Parathyroid adenoma (tissue), 2 donors: Measurements from ENCODE around the gene HLA-E.
"Not testable (repeated sequence)": the region's sequence is repeated elsewhere in the genome, so short reads cannot be mapped to it uniquely, and the experiment has no call there.

Source experiments
- H2AFZ ChIP-seq: fragments of 300-600 bp; sonication (generic); one replicate; pipeline ENCODE4 v1.7.0; 2017; ENCODE audit warnings: antibody characterized with exemption, mild to moderate bottlenecking
- H3K27ac ChIP-seq: fragments of 300-600 bp; sonication (generic); one replicate; pipeline ENCODE4 v1.7.0; 2017
- H3K27me3 ChIP-seq: fragments of 300-600 bp; sonication (generic); one replicate; pipeline ENCODE4 v1.7.0; 2017; ENCODE audit warnings: low read length; ENCODE audit not compliant: control insufficient read depth, insufficient read depth
- H3K36me3 ChIP-seq: fragments of 300-600 bp; sonication (generic); one replicate; pipeline ENCODE4 v1.7.0; 2017; ENCODE audit warnings: low read length; ENCODE audit not compliant: control insufficient read depth, insufficient read depth
- H3K4me1 ChIP-seq: fragments of 300-600 bp; sonication (generic); one replicate; pipeline ENCODE4 v1.7.0; 2017; ENCODE audit warnings: control low read depth
- H3K4me2 ChIP-seq: fragments of 300-600 bp; sonication (generic); one replicate; pipeline ENCODE4 v1.7.0; 2017; ENCODE audit warnings: low read length
- H3K4me3 ChIP-seq: fragments of 300-600 bp; sonication (generic); one replicate; pipeline ENCODE4 v1.7.0; 2017; ENCODE audit warnings: low read depth, low read length
- H3K79me2 ChIP-seq: fragments of 300-600 bp; sonication (generic); one replicate; pipeline ENCODE4 v1.7.0; 2017; ENCODE audit warnings: control low read depth
- H3K9ac ChIP-seq: fragments of 300-600 bp; sonication (generic); one replicate; pipeline ENCODE4 v1.7.0; 2017; ENCODE audit warnings: mild to moderate bottlenecking
- H3K9me3 ChIP-seq: fragments of 300-600 bp; sonication (generic); one replicate; pipeline ENCODE4 v1.7.0; 2017; ENCODE audit warnings: low read length; ENCODE audit not compliant: control insufficient read depth
- TF ChIP-seq, protein P1 (sequence below): fragments of 300-600 bp; sonication (generic); IDR thresholded peaks from one replicate; pipeline ENCODE4 v1.7.0; 2017; ENCODE audit warnings: antibody characterized with exemption, mild to moderate bottlenecking
- donor health status: primary hyperparathyroidism.

HLA-E gene

DNA sequence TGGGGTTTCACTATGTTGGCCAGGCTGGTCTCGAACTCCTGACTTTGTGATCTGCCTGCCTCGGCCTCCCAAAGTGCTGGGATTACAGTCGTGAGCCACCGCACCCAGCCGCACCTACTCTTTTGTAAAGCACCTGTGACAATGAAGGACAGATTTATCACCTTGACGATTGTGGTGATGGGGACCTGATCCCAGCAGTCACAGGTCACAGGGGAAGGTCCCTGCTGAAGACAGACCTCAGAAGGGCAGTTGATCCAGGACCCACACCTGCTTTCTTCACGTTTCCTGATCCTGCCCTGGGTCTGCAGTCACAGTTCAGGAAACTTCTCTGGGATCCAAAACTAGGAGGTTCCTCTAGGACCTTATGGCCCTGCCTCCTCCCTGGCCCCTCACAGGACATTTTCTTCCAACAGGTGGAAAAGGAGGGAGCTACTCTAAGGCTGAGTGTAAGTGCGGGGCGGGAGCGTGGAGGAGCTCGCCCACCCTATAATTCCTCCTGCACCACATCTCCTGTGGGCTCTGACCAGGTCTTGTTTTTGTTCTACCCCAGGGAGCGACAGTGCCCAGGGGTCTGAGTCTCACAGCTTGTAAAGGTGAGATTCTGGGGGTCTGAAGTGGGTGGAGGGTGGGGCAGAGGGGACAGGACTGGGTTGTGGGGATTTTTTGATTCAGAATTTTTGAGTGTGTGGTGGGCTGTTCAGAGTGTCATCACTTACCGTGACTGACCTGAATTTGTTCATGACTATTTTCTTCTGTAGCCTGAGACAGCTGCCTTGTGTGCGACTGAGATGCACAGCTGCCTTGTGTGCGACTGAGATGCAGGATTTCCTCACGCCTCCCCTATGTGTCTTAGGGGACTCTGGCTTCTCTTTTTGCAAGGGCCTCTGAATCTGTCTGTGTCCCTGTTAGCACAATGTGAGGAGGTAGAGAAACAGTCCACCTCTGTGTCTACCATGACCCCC lies 3.0 kb downstream of the HLA-E start:
- Histone ChIP-seq H3K27me3 (no peaks in the 10 kb centered on the region), H3K9ac (no peak overlapping the region), H3K27ac (no peak overlapping the region), H3K4me1 (no peaks in the 10 kb centered on the region), H3K4me3 (no peak overlapping the region), H3K9me3 (no peaks in the 10 kb centered on the region), H3K79me2 (no peaks in the 10 kb centered on the region), H3K4me2 (no peak overlapping the region), H2AFZ (no peak overlapping the region), H3K36me3 (no peaks in the 10 kb centered on the region)
- TF ChIP-seq, protein P1, sequence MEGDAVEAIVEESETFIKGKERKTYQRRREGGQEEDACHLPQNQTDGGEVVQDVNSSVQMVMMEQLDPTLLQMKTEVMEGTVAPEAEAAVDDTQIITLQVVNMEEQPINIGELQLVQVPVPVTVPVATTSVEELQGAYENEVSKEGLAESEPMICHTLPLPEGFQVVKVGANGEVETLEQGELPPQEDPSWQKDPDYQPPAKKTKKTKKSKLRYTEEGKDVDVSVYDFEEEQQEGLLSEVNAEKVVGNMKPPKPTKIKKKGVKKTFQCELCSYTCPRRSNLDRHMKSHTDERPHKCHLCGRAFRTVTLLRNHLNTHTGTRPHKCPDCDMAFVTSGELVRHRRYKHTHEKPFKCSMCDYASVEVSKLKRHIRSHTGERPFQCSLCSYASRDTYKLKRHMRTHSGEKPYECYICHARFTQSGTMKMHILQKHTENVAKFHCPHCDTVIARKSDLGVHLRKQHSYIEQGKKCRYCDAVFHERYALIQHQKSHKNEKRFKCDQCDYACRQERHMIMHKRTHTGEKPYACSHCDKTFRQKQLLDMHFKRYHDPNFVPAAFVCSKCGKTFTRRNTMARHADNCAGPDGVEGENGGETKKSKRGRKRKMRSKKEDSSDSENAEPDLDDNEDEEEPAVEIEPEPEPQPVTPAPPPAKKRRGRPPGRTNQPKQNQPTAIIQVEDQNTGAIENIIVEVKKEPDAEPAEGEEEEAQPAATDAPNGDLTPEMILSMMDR, result no peak

DNA sequence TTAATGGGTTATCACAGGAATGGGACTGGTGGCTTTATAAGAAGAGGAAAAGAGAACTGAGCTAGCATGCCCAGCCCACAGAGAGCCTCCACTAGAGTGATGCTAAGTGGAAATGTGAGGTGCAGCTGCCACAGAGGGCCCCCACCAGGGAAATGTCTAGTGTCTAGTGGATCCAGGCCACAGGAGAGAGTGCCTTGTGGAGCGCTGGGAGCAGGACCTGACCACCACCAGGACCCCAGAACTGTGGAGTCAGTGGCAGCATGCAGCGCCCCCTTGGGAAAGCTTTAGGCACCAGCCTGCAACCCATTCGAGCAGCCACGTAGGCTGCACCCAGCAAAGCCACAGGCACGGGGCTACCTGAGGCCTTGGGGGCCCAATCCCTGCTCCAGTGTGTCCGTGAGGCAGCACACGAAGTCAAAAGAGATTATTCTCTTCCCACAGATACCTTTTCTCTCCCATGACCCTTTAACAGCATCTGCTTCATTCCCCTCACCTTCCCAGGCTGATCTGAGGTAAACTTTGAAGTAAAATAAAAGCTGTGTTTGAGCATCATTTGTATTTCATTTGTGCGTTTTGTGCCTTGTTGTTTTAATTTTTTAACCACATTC lies 4.4 kb downstream of the HLA-E start:
- TF ChIP-seq, protein P1, result no peak
- Histone ChIP-seq H3K4me1 (no peaks in the 10 kb centered on the region), H3K9ac (no peak overlapping the region), H2AFZ (no peak overlapping the region), H3K9me3 (no peaks in the 10 kb centered on the region), H3K36me3 (no peaks in the 10 kb centered on the region), H3K27me3 (no peaks in the 10 kb centered on the region), H3K4me2 (no peak overlapping the region), H3K4me3 (no peak overlapping the region), H3K79me2 (no peaks in the 10 kb centered on the region), H3K27ac (no peak overlapping the region)

DNA sequence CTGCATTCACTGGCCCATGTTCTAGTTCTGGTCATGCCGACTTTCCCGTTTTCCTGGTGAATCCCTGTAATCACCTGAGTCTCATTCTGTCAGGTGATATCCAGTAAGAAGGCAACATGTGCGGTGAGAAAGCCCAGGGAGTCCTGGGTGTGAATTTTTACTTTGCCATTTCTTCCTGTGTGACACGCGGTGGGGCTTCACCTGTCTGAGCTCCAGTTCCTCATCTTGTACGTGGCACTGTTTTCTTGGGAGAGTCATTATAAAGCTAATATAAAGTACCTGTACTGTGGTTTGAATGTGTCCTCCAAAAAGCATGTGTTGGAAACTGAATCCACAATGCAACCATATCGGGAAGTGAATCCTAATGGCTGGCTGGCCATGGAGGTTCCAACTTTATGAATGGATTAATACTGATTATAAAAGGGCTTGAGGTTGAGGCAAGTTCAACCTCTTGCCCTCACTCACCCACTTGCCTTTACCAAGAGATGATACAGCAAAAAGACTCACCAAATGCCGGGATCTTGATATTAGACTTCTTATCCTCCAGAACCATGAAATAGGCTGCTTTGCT lies 5.1 kb downstream of the HLA-E start:
- H3K9me3 ChIP-seq, result no peaks in the 10 kb centered on the region
- H3K4me3 ChIP-seq, result no peak overlapping the region
- H3K9ac ChIP-seq, result no peak overlapping the region
- H3K27ac ChIP-seq, result no peak overlapping the region
- H3K79me2 ChIP-seq, result no peaks in the 10 kb centered on the region
- H3K4me1 ChIP-seq, result no peaks in the 10 kb centered on the region
- no peak overlapping the region for H3K4me2 ChIP-seq
- TF ChIP-seq, protein P1, result no peak
- no peaks in the 10 kb centered on the region for H3K27me3 ChIP-seq
- H3K36me3 ChIP-seq, result no peaks in the 10 kb centered on the region
- no peak overlapping the region for H2AFZ ChIP-seq

DNA sequence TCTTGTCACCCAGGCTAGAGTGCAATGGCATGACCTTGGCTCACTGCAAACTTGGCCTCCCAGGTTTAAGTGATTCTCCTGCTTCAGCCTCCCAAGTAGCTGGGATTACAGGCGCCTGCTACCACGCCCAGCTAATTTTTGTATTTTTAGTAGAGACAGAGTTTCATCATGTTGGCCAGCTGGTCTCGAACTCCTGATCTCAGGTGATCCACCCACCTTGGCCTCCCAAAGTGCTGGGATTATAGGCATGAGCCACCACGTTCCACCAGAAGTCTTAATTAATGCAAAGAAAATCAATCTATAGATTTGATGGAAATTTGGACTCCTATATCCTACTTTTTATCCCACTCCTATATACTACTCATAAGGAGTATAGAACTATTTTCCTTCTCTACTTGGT lies 5.8 kb downstream of the HLA-E start:
- not testable (repeated sequence) for H2AFZ ChIP-seq

DNA sequence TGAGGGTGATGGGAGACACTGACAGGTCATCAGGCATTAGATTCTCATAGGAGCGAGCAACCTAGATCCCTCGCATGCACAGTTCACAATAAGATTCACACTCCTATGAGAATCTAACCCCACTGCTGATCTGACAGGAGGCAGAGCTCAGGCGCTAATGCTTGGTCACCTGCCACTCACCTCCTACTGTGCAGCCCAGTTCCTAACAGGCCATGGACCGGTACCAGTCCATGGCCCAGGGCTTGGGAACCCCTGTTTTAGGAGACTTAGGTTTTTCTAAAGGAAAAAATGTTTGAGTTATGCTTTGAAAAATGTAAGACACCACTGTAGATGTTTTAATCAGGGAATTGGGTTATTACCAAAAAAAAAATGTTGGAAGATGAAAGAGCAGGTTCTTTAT lies 6.7 kb downstream of the HLA-E start:
- Histone ChIP-seq H3K27me3 (no peaks in the 10 kb centered on the region), H3K4me1 (no peaks in the 10 kb centered on the region), H3K79me2 (no peaks in the 10 kb centered on the region), H3K4me3 (no peak overlapping the region), H3K4me2 (no peak overlapping the region), H3K9me3 (no peaks in the 10 kb centered on the region), H3K9ac (no peak overlapping the region), H3K27ac (no peak overlapping the region), H3K36me3 (no peaks in the 10 kb centered on the region), H2AFZ (no peak overlapping the region)
- TF ChIP-seq, protein P1, result no peak

More for the DNA sequence above, 5.8 kb downstream of the HLA-E start:
- not testable (repeated sequence) for H3K27me3 ChIP-seq, H3K4me3 ChIP-seq, H3K4me2 ChIP-seq, H3K9me3 ChIP-seq, H3K4me1 ChIP-seq, H3K79me2 ChIP-seq, H3K27ac ChIP-seq, H3K36me3 ChIP-seq, H3K9ac ChIP-seq

GRCh38 chr6:30497261-30497599 lies 7.9 kb downstream of the HLA-E start:
- not testable (repeated sequence) for H3K9me3 ChIP-seq, H3K9ac ChIP-seq, H3K79me2 ChIP-seq, H3K36me3 ChIP-seq, H3K4me1 ChIP-seq, H3K27ac ChIP-seq, H3K27me3 ChIP-seq, H3K4me2 ChIP-seq, H3K4me3 ChIP-seq, H2AFZ ChIP-seq
